ENCODE measurements around the gene DNM2.
A peak's percentile ranks its signal among the peaks of the same experiment; 100 is the strongest.
"Not testable (repeated sequence)": the region's sequence is repeated elsewhere in the genome, so short reads cannot be mapped to it uniquely, and the experiment has no call there.

DNM2 gene

GRCh38 chr19:10751109-10751953 lies 33.5 kb downstream of the DNM2 start:
- DNase-seq (ENCODE audit: low read depth, low spot score), result no peak

DNA sequence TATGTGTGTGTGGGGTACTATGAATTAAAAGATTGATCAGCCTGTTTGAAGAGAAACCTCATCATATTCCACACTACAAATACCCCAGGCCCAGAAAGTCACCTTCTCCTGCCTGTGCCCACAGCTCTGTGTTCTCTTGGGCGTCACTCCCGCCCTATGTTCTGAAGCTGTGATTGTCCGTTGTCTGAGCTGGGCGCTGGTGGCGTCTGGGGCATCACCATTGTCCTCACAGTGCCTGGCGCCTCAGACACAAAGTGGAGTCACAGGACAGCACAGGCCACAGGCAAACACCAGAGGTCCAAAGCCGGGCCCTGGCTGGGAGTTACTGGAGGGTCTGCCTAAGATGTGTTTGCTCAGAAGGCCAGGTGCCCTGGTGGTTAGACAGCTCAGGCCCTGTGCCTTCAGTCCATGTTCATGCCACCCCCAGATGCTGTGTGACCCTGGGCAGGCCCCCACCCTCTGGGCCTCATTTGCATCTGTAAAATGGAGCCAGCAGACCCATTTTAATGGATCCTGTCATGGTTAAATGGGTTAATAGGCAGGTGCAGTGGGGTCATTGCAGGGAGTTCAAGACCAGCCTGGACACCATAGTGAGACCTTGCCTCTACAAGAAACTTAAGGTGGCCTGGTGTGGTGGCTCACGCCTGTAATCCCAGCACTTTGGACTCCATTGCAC lies 34.5 kb downstream of the DNM2 start:
- DNase-seq (ENCODE audit: low read depth, low spot score), result no peak

DNA sequence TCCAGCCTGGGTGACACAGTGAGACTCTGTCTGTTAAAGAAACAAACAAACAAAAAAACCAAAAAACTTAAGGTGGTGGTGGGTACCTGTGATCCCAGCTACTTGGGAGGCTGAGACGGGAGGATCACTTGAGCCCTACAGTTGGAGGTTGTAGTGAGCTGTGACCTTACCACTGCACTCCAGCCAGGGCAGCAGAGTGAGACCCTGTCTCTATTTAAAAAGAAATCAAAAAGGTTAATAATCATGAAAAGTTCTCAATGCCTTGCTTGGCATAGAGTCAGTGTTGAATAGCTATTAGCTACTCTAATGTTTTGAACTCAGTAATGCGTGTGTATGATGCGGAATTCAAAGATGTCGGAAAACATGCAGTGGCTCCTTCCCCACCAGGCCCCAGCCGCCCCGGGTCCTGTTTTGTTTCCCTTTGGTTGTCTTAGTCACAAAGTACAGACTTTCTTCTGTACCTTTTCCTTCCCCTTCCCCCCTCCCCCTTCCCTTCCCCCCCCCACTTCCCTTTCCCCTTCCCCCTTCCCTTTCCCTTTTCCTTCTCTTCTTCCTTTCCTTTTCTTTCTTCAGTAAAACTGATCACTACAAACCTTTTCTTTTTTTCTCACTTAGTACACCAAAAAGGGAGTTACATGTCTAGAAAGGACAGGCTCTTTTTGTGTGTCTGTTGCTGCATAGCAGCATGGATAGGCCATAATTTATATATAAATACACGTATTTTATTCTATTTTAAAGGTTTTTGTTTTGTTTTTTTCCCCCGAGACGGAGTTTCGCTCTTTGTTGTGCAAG lies 35.2 kb downstream of the DNM2 start:
- no peak for DNase-seq (ENCODE audit: low read depth, low spot score)

- DNase-seq (ENCODE audit: low read depth, low spot score), result no peak
These were observed 38.5 kb downstream of the DNM2 start for GRCh38 chr19:10756371-10756770.

DNA sequence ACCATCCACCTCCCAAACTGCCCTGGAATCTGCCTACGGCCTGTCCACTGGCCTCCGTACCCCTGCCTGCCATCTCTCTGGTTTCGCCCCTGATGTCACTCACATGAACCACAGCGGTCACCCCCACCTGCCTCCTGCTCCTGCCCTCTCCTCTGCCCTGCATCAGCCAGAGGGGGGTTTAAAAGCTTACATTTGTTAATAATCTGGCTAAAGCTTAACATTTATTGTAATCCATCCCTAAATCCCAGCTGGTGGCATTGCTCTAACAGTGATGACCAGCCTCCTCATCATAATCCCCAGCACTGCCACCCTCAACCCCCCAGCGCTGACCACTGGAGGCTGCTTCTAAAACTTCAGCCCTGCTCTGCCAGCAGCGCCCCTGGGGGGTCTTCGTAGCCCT lies 38.9 kb downstream of the DNM2 start:
- DNase-seq (ENCODE audit: low read depth, low spot score), result no peak

DNA sequence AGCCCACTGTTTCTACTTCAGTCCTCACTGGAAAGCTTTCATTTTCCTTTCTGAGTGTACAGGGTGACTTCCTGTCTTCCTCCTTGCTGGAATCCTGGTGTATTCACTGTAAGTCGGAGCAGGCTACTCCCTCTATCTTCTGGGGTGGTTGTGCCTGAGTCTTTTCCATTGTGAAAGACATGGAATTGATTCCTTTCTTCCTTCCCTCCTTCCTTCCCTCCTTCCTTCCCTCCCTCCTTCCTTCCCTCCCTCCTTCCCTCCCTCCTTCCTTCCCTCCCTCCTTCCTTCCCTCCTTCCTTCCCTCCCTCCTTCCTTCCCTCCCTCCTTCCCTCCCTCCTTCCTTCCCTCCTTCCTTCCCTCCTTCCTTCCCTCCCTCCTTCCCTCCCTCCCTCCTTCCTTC lies 40.2 kb downstream of the DNM2 start:
- DNase-seq (ENCODE audit: low read depth, low spot score), result not testable (repeated sequence)

DNA sequence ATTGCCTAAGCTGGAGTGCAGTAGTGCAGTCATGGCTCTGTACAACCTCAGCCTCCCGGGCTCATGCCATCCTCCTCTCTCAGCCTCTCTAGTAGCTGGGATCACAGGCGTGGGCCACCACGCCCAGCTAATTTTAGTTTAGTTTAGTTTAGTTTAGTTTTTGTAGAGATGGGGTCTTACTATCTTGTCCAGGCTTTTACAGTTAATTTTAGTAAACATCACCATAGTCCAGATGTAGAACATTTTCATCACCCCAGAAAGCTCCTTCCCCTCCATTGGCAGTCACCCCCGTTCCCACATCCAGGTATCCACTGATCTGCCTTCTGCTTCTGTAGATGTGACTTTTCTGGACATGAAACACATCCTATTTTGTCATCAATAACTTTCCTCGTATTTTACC lies 41.1 kb downstream of the DNM2 start:
- no peak for DNase-seq (ENCODE audit: low read depth, low spot score)

DNA sequence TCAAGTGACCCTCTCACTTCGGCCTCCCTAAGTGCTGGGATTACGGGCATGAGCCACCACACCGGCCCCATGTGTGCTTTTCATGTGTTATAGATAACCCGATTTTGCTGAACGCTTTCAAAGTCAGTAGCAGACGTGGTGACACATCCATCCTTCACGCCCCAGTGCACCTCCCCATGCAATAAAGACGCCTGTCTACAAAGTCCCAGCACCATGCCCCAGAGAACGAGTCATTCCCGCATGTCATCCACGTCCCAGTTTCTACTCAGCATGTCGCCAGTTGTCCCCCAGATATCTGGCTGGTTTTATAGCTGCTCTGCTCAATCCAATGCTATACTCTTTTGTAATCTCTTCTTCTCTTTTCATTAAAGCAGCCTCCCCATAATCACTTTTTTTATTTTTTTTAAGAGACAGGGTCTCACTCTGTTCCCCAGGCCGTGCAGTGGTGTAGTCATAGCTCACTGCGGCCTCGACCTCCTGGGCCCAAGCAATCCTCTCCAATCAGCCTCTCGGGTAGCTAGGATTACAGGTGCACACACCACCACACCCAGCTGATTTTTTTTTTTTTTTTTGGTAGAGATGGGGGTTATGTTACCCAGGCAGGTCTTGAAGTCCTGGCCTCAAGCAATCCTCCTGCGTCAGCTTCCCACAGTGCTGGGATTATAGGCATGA lies 42.5 kb downstream of the DNM2 start:
- DNase-seq (ENCODE audit: low read depth, low spot score), result no peak

DNA sequence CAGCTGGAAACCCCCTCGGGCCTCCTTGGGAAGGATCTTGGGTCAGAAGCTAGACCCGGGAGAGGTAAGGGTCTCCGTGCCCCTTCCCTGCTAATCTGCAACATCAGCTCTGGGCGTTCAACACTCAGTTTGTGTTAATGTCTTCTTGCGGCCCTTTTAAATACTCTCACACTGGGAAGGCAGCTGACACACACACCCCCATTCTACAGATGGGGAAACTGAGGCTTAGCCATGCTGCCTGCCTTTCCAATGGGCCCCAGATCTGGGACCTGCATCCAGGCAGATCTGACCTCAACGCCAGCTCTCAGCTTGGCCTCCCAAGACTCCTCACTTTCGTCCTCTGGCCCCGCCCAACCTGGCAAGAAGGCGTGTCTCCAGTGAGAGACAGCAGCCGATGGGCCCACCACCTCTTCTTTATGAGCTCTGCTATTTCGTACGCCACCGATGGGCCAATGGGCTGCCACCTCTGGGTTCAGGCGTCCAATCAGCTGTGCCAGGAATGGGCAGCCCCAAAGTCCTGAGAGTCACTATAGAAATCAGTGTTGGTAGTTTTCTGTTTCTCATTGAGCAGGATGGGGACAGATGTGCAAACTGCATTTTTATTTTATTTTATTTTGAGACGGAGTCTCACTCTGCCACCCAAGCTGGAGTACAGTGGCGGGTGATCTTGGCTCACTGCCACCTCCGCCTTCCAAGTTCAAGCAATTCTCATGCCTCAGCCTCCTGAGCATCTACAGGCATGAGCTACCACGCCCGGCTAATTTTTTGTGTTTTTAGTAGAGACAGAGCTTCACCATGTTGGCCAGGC lies 43.8 kb downstream of the DNM2 start:
- no peak for DNase-seq (ENCODE audit: low read depth, low spot score)

GRCh38 chr19:10762656-10763055 lies 44.8 kb downstream of the DNM2 start:
- DNase-seq (ENCODE audit: low read depth, low spot score), result no peak

GRCh38 chr19:10763411-10763810 lies 45.5 kb downstream of the DNM2 start:
- no peak for DNase-seq (ENCODE audit: low read depth, low spot score)

DNA sequence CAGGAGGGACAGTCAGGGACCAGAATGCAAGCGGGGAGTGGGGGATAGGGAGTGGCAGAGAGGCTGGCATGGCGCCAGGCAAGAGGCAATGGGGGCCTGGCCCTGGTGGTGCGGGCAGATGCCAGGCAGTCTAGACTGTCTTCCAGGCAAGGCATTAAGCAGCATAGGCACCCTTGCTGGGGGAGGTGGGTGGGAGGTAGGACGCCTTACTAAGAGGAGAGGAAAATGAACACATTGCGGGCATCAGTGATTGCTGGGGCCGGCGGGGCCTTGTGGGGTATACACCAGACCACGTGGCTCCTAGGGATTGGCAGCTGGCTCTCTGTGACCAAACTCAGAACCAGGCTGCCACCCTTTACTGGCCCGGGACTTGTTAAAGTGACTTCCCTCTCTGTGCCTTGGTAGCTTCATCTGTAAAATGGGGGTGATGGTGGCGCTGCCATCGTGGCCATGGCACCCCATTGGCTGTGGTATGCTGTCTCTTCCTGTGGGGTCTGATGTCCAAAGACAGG lies 46.0 kb downstream of the DNM2 start:
- no peak for DNase-seq (ENCODE audit: low read depth, low spot score)

DNA sequence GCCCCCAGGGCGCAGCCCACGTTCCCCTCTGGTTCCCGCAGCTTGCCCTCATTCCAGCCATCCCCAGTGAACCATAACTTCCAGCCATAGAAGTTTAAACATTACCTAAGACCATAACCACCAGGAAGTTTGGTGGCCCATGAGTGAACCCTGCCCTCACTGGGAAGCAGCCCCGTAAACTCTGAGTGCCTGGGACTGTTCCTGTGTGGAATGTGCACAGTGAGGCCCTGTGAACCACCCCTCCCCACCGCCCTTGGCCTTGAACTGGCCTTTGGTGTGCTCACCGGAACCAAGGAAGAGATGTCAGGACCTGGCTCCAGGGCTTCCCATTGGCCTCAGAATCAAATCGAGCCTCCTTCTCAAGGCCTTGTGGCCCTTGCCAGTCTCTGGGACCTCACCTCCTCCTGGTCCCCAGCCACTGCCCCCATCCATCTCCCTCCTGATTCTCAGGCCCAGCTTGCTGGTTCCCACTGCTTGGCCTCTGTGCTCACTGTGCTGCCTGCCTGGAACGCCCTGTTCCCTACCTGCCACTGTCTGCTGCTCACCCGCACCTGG lies 46.5 kb downstream of the DNM2 start:
- no peak for DNase-seq (ENCODE audit: low read depth, low spot score)

DNA sequence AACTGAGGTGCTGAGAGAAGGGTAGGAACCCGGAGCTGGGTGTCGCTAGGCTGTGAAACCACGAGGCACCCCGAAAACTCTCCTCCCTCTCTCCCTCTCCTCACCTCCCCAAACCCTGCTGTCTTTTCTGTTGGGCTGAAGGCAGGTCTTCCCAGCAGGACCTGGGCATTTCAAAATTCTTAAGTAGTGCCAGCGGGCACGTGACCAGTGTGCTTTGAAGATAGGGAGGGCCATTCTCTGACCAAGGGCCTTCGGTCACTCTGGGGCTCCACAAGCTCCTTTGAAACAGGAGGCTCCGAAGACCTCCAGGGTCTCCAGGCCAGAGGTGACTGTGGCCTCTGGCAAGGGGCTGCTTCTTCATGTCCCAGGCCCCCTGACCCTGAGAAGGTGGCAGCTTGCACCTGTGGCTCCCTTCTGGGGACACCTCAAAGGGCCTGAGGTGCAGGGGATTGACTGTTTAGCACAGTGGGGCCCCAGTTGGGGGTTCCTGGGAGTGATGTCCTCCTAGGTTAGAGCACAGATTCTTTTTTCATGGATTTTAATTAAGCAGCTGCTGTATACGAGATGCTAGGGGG lies 48.3 kb downstream of the DNM2 start:
- DNase-seq (ENCODE audit: low read depth, low spot score), result no peak

GRCh38 chr19:10766671-10767201 lies 48.9 kb downstream of the DNM2 start:
- peak; percentile 36 for DNase-seq (ENCODE audit: low read depth, low spot score)

- DNase-seq (ENCODE audit: low read depth, low spot score), result no peak
These were observed 49.8 kb downstream of the DNM2 start for GRCh38 chr19:10767726-10768125.

DNA sequence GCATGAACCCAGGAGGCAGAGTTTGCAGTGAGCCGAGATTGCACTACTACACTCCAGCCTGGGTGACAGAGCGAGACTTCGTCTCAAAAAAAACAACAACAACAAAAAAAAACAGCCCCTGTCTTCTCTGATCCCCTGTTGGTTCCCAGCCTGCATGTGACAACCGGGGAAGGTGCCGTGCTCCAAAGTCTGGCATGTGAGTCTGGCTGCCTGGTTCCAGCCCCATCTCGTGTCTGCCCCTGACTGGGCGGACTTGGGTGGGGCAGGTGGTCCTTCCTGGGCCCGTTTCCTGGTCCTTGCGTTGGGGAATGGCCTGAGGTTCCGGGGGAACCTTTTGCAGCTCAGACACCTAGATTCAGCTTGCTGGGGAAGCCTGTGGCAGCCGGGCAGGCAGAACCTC lies 50.5 kb downstream of the DNM2 start:
- DNase-seq (ENCODE audit: low read depth, low spot score), result no peak

GRCh38 chr19:10768936-10769335 lies 51.1 kb downstream of the DNM2 start:
- DNase-seq (ENCODE audit: low read depth, low spot score), result no peak

DNA sequence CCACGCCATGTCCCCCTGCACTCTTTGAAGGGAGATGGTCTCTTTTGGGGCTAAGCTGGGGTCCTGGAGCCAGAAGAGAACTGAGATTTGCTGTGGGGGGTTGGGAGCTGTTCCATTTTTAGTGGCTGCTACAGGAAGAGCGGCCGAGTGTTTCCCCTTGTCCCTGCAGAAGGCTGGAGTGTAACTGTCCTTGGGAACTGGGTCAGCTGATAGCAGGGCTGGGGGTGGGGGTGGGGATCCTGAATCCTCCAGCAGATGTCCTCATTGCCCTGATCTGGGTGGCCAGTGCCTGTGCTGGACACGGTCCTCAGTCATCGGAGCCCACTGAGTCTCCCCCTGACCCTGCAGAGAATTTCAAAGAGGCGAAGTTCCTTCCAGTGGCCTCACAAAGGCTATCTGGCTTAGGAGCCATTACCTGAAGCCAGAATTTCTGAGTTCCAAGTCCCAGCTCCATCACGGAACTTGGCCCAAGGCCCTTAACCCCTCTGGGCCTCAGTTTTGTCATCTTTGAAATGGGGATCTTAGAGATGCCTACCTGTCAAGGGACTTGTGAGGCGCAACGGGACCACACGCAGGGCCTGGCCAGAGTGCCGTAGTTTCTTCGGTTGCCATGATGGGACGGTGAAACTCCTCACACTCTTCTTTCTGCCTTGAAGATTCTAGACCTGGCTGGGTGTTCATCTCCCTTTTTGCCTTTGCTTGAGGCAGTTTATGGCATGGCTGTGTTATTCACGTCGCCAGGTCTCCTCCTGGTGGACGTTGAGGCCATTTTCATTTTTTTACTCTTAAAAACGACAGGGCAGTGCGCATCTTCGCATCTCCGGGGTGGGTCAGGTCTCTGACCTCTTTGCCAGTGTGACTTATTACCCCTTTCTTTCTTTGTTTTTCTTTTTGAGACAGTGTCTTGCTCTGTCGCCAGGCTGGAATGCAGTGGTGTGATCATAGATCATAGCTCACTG lies 51.9 kb downstream of the DNM2 start:
- DNase-seq (ENCODE audit: low read depth, low spot score), result no peak
